Fibroblast of villous mesenchyme (primary cell): Measurements from ENCODE around the gene IVNS1ABP. TPM values are rescaled to one million over a fixed set of nuclear protein-coding genes. Genes with fewer than 3 reads are reported as not detected.

Experiments used
- DNase-seq: peaks from one replicate; pipeline ENCODE4 v3.0.0-alpha.2; 2010; ENCODE audit warnings: low read depth
- H3K4me3 ChIP-seq: 2 replicates; pipeline ENCODE4 v1.5.1; 2011; ENCODE audit warnings: low read depth, mild to moderate bottlenecking, low read length
- total RNA-seq: library from RNA; depleted of rRNA; stranded (reverse); fragments of >200 nt; gene quantifications from 2 replicates; pipeline ENCODE4 v1.2.3, GENCODE V29; 2012
- TF ChIP-seq, protein P1 (sequence below): IDR thresholded peaks from 2 replicates; pipeline ENCODE4 v1.5.1; 2012; ENCODE audit warnings: low read depth, mild to moderate bottlenecking, low read length; ENCODE audit not compliant: insufficient read depth

The IVNS1ABP gene
- total RNA-seq, 1 donor, result 76.0 TPM

DNA sequence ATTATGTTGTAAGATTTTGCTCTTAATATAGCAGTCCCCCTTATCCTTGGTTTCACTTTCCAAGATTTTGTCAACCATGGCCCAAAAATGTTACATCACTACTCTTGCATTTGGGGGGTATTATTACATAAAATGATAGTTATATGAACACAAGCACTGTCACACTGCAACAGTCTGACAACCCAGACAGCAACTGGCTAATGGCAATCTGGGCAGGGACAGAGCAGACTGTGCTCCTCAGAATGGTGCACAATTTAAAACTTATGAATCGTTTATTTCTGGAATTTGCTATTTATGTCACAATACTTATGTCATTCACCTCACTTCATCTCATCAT is 2.1 kb upstream of the IVNS1ABP start:
- DNase-seq, result no peak
- no peak overlapping the region for H3K4me3 ChIP-seq
- TF ChIP-seq, protein P1, sequence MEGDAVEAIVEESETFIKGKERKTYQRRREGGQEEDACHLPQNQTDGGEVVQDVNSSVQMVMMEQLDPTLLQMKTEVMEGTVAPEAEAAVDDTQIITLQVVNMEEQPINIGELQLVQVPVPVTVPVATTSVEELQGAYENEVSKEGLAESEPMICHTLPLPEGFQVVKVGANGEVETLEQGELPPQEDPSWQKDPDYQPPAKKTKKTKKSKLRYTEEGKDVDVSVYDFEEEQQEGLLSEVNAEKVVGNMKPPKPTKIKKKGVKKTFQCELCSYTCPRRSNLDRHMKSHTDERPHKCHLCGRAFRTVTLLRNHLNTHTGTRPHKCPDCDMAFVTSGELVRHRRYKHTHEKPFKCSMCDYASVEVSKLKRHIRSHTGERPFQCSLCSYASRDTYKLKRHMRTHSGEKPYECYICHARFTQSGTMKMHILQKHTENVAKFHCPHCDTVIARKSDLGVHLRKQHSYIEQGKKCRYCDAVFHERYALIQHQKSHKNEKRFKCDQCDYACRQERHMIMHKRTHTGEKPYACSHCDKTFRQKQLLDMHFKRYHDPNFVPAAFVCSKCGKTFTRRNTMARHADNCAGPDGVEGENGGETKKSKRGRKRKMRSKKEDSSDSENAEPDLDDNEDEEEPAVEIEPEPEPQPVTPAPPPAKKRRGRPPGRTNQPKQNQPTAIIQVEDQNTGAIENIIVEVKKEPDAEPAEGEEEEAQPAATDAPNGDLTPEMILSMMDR, result no peak

DNA sequence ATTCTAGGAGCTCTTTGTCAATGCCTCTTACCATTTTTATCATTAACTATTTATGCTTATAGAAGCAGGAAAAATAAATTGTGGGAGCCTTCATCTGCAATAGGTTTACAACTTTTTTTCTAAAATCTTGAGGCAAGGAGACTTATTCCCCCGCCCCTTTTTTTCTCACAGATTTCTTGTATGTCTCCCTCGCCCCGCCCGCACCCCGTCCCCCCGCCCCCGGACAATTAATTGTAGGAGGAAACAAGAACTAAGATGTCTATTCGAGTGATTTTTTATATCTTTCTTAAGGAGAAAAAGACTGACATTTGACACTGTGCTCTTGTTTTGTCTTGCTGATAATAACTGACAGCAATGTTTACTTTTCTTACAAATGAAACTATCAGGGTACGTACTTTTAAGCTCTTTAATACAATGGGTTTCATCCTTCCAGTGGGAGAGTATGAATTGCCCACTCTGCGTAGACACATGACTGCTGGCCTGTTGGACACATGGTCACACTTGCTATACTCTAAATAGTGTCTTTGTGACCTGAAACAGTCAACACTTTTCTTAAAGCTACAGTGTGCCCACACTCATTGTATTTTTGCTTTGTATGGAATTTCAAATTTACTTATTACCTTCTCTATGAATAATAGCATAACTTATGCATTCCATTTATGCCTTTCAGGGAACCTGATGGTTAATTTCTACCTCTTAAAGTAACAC is 1.5 kb upstream of the IVNS1ABP start:
- TF ChIP-seq, protein P1, result no peak
- no peak overlapping the region for H3K4me3 ChIP-seq
- no peak for DNase-seq

DNA sequence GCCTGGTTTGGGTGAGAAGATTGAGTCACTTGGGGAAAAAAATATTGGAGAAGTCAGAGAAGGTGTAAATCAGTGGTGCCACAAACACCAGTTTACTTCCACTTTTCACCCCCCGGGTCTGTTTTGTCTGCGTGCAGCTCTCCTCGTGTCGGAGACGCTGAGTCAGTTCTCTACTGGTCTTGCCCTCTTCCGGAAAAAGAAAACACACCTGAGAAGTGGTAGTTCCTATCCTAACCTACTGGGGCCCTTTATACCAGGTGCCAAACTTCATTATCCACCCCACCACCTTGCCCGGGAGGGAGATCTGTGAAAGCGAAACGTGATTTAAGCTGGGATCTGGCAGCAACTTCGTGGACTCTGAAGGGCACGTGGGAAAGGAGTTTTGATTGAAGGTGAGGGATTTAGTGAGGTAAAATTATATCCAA is 855 bp upstream of the IVNS1ABP start:
- DNase-seq, result peak; percentile 20
- H3K4me3 ChIP-seq, result peak overlapping the region; percentile 88
- TF ChIP-seq, protein P1, result no peak

DNA sequence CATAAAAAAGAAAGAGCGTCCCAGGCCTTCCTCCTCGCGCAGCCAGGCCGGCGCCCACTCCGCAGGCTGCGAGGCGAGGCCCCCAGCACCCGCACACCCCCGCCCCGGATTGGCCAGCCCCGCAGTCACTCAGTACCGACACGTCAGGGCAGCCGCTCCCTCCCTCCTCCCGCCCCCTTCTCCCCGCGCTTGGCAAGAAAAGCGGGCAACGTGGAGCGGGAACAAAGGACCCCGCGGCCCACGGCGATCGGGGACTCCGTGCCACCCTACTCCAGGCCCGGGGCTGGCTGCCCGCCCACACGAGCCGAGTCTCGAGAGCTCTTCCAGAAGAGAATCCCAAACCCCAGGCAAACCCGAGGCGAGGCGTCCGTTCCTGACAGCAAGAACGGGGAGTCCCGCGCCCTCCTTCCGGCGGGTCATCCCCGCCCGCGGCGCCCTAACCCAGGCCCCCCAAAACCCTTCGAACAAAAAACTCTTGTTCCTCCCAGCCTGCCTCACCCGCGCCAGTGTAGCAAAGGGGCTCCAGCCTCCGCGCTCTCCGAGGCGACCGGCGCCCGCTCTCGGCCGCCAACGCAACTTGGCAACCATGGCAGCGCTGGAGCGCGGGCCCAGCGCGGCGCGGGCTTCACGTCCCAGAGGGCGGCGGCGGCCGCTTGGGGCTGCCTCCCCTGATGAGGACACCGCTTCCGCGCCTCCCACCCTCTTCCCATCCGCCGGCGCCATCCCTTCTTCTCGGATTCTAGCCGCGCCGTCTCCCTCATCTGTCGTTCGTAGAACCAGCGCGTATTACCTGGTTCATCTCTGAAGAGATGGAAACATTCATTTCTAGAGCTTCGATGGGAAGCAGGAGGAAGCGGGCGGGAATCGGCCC is 645 bp downstream of the IVNS1ABP start:
- peak overlapping the region; percentile 88 for H3K4me3 ChIP-seq
- TF ChIP-seq, protein P1, result no peak
- peak; percentile 93 for DNase-seq

DNA sequence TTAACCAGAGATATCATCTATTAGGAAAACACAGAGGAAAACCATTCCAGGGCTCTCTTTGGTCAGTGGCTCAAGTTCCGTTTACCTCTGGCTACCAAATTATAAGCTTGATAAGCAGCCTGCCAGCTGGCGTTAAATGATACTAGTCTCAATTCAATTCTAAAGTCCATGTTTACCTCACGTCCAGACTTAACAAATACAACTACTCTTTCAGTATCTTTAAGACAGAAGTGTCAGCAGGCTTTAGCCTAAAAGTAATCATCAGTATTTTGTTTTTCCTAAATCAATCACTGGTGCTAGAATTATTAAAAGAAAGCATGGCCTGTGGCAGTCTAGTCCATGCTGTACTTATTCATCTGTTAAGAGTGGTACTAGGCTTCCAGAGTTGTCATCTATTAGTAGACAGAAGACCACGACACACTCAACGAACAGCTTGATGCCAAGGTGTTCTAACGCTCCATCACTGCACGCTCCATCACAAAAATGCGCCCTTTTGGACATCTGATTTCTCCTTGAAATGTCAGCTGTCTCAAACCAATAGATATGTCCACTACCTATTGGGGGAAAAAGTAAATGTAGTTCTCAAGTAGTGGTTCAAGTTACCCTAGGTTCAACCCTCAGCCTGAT is 1.5 kb downstream of the IVNS1ABP start:
- no peak for DNase-seq
- TF ChIP-seq, protein P1, result no peak
- H3K4me3 ChIP-seq, result peak overlapping the region; percentile 88

DNA sequence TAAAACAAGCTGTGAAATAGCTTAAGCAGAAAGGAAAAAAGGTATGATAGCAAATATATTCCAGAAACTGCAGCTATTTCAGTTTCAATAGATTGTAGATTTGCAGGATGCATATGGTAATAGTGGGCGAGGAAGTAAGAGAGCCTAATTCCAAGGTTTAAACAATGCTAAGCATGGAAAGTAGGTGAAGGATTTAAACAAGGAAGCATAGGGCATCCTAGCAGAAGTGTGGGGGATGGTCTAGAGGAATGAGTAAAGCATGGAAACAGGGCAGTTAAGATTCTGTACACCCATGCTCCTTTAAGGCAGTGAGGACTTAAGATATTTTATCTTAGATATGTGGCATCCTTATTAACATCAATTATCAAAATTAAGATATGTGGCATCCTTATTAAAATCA is 2.6 kb downstream of the IVNS1ABP start:
- TF ChIP-seq, protein P1, result no peak
- no peak for DNase-seq
- H3K4me3 ChIP-seq, result no peak overlapping the region
